DOHH2 (cell line): ENCODE measurements around the gene ADCY5.

Experiments used
- CTCF ChIP-seq: fragments of 200-600 bp; sonication (generic); IDR thresholded peaks from one replicate; pipeline ENCODE4 v1.5.1; 2014; ENCODE audit warnings: antibody characterized with exemption, mild to moderate bottlenecking, low read depth, low read length; ENCODE audit not compliant: poor library complexity, severe bottlenecking
- EZH2phosphoT487 ChIP-seq: fragments of 200-600 bp; sonication (generic); IDR thresholded peaks from 2 replicates; pipeline ENCODE4 v1.6.1; 2017; ENCODE audit warnings: borderline replicate concordance, mild to moderate bottlenecking, antibody characterized with exemption, low read length, moderate library complexity, mixed read lengths

GRCh38 chr3:123378409-123378915, 70.4 kb downstream of the ADCY5 start:
- TF ChIP-seq CTCF (no peak), EZH2phosphoT487 (no peak)
